Endodermal cell (in vitro differentiated cells): ENCODE results near the gene C5AR1. TPM values are rescaled to one million over a fixed set of nuclear protein-coding genes. Genes with fewer than 3 reads are reported as not detected.

ENCODE experiments used
- DNase-seq: peaks from one replicate; pipeline ENCODE4 v3.0.0-alpha.2; 2017
- H3K27ac ChIP-seq: 2 replicates; pipeline ENCODE4 v1.5.1; 2013; ENCODE audit warnings: mild to moderate bottlenecking, low read depth, low read length, moderate library complexity
- H3K27me3 ChIP-seq: 2 replicates; pipeline ENCODE4 v1.6.1; 2013; ENCODE audit warnings: mild to moderate bottlenecking, low read length, moderate library complexity; ENCODE audit not compliant: insufficient read depth, control insufficient read depth, poor library complexity, severe bottlenecking
- H3K36me3 ChIP-seq: 2 replicates; pipeline ENCODE4 v1.7.0; 2013; ENCODE audit warnings: mild to moderate bottlenecking, low read length, moderate library complexity; ENCODE audit not compliant: control insufficient read depth, insufficient read depth
- H3K4me1 ChIP-seq: one replicate; pipeline ENCODE4 v1.7.0; 2013; ENCODE audit warnings: low read length; ENCODE audit not compliant: control insufficient read depth, insufficient read depth
- H3K4me3 ChIP-seq: 2 replicates; pipeline ENCODE4 v1.5.1; 2013; ENCODE audit warnings: mild to moderate bottlenecking, low read length, moderate library complexity
- H3K9ac ChIP-seq: 2 replicates; pipeline ENCODE4 v1.6.1; 2013; ENCODE audit warnings: mild to moderate bottlenecking, low read length, moderate library complexity; ENCODE audit not compliant: poor library complexity, severe bottlenecking; ENCODE audit errors: extremely low read depth
- H3K9me3 ChIP-seq: 2 replicates; pipeline ENCODE4 v1.6.1; 2013; ENCODE audit warnings: mild to moderate bottlenecking, low read length, moderate library complexity; ENCODE audit not compliant: control insufficient read depth
- H3K27ac Mint-ChIP-seq: 2 replicates; pipeline ENCODE4 v1.8.0; 2020; ENCODE audit warnings: mixed read lengths
- H3K27me3 Mint-ChIP-seq: 2 replicates; pipeline ENCODE4 v1.8.0; 2021; ENCODE audit warnings: mild to moderate bottlenecking, mixed read lengths; ENCODE audit not compliant: insufficient read depth
- H3K36me3 Mint-ChIP-seq: 2 replicates; pipeline ENCODE4 v1.8.0; 2020; ENCODE audit warnings: low read depth, mixed read lengths
- H3K4me1 Mint-ChIP-seq: 2 replicates; pipeline ENCODE4 v1.8.0; 2020; ENCODE audit warnings: mixed read lengths
- H3K4me3 Mint-ChIP-seq: 2 replicates; pipeline ENCODE4 v1.8.0; 2020; ENCODE audit warnings: mild to moderate bottlenecking, moderate library complexity, mixed read lengths
- H3K9me3 Mint-ChIP-seq: 2 replicates; pipeline ENCODE4 v1.8.0; 2020; ENCODE audit warnings: mild to moderate bottlenecking, mixed read lengths
- CTCF ChIP-seq: fragments of 200-600 bp; sonication (generic); conservative IDR thresholded peaks from 2 replicates; pipeline ENCODE4 v1.5.0; 2021; ENCODE audit warnings: antibody characterized with exemption, mild to moderate bottlenecking
- WGBS, 2 experiments: methylation state at CpG; one replicate each; pipeline versions ENCODE4 v1.1.5 to v1.1.7; 2013; ENCODE audit warnings: missing lambda C conversion rate in 2 of 2, mixed read lengths in 1 of 2; ENCODE audit not compliant: insufficient coverage in 1 of 2, insufficient read length in 1 of 2; 5-methylcytosine and 5-hydroxymethylcytosine counted together
- total RNA-seq, 2 donors: library from RNA; stranded (reverse); fragmentation: NEBNext Ultra II Directional in 1 of 2; extraction: Animal tissue kit (Norgen Biotek cat#: 25700) in 1 of 2; gene quantifications; 2 replicates in 1 of 2; 3 replicates in 1 of 2; pipeline ENCODE4 v1.2.1, GENCODE V29; 2021

C5AR1 gene
- total RNA-seq, 2 donors from 2014 or later: 0.48 TPM; not detected in 1

GRCh38 chr19:47310323-47310722 lies 662 bp downstream of the C5AR1 start:
- peaks cover 3% of the 10 kb centered on the region for H3K9me3 Mint-ChIP-seq
- no peaks in the 10 kb centered on the region for H3K27me3 ChIP-seq
- H3K4me3 ChIP-seq: no peak overlapping the region
- WGBS, 2 experiments: 95 to 100% methylated on average over 1 to 2 of the region's 2 CpGs
- H3K4me1 Mint-ChIP-seq: peaks cover 4% of the 10 kb centered on the region
- no peak overlapping the region for H3K9ac ChIP-seq
- no peaks in the 10 kb centered on the region for H3K9me3 ChIP-seq
- no peaks in the 10 kb centered on the region for H3K4me1 ChIP-seq
- H3K36me3 Mint-ChIP-seq: no peaks in the 10 kb centered on the region
- H3K4me3 Mint-ChIP-seq: no peak overlapping the region
- TF ChIP-seq CTCF: no peak
- H3K27ac ChIP-seq: no peak overlapping the region
- H3K27ac Mint-ChIP-seq: no peak overlapping the region
- peaks cover 2% of the 10 kb centered on the region for H3K27me3 Mint-ChIP-seq
- no peaks in the 10 kb centered on the region for H3K36me3 ChIP-seq
- no peak for DNase-seq

GRCh38 chr19:47310819-47311218 lies 1.2 kb downstream of the C5AR1 start:
- TF ChIP-seq CTCF: no peak
- peaks cover 3% of the 10 kb centered on the region for H3K9me3 Mint-ChIP-seq
- 89 to 100% methylated on average over 2 to 5 of the region's 5 CpGs for WGBS, 2 experiments
- H3K9ac ChIP-seq: no peak overlapping the region
- no peak overlapping the region for H3K4me3 Mint-ChIP-seq
- no peak overlapping the region for H3K4me3 ChIP-seq
- DNase-seq: no peak
- peaks cover 2% of the 10 kb centered on the region for H3K27me3 Mint-ChIP-seq
- peaks cover 4% of the 10 kb centered on the region for H3K4me1 Mint-ChIP-seq
- no peak overlapping the region for H3K27ac Mint-ChIP-seq
- no peaks in the 10 kb centered on the region for H3K36me3 Mint-ChIP-seq
- no peaks in the 10 kb centered on the region for H3K27me3 ChIP-seq
- H3K9me3 ChIP-seq: no peaks in the 10 kb centered on the region
- H3K27ac ChIP-seq: no peak overlapping the region
- H3K4me1 ChIP-seq: no peaks in the 10 kb centered on the region
- no peaks in the 10 kb centered on the region for H3K36me3 ChIP-seq

GRCh38 chr19:47312366-47313006 lies 2.8 kb downstream of the C5AR1 start:
- Histone ChIP-seq H3K9me3 (no peaks in the 10 kb centered on the region), H3K36me3 (no peaks in the 10 kb centered on the region), H3K27ac (no peak overlapping the region), H3K27me3 (no peaks in the 10 kb centered on the region), H3K9ac (no peak overlapping the region), H3K4me3 (no peak overlapping the region), H3K4me1 (no peaks in the 10 kb centered on the region)
- no peak for DNase-seq
- 93% methylated on average over 3 to 5 of the region's 5 CpGs for WGBS, 2 experiments
- Mint-ChIP-seq H3K27me3 (peaks cover 2% of the 10 kb centered on the region), H3K9me3 (peaks cover 3% of the 10 kb centered on the region), H3K4me1 (peaks cover 4% of the 10 kb centered on the region), H3K4me3 (no peak overlapping the region), H3K27ac (no peak overlapping the region), H3K36me3 (no peaks in the 10 kb centered on the region)
- TF ChIP-seq CTCF: no peak
